A549 (cell line): ENCODE measurements around the gene RHBDL2.

Experiments
- EP300 ChIP-seq, 2 experiments: fragments of >200 bp; sonication (Bioruptor Twin); formaldehyde crosslinking; IDR thresholded peaks; 2 replicates in 1 of 2; 3 replicates in 1 of 2; pipeline ENCODE4 v1.6.1; 2016 to 2017
- MYC ChIP-seq: IDR thresholded peaks from 2 replicates; pipeline ENCODE4 v1.6.1; 2012; ENCODE audit warnings: mild to moderate bottlenecking, inconsistent platforms, low read length, improper control_type of control experiment, borderline replicate concordance
- PHF8 ChIP-seq: fragments of 200-600 bp; sonication (generic); IDR thresholded peaks from 2 replicates; pipeline ENCODE4 v1.6.1; 2016; ENCODE audit warnings: low read depth, mild to moderate bottlenecking, antibody characterized with exemption, moderate library complexity, borderline replicate concordance
- USF2 ChIP-seq: fragments of 450-650 bp; IDR thresholded peaks from 2 replicates; pipeline ENCODE4 v1.6.1; 2014; ENCODE audit warnings: antibody characterized with exemption
- ZNF302 ChIP-seq: fragments of 250-450 bp; sonication (Bioruptor Pico); IDR thresholded peaks from 2 replicates; pipeline ENCODE4 v1.9.0; 2021; ENCODE audit warnings: inconsistent platforms, mild to moderate bottlenecking, moderate library complexity
- TF ChIP-seq, protein P1 (sequence below): fragments of >200 bp; sonication (Bioruptor Twin); formaldehyde crosslinking; IDR thresholded peaks from 3 replicates; pipeline ENCODE4 v1.5.1; 2016

- TF ChIP-seq EP300 (IDR thresholded peaks at IDR 0.05) (no peak), USF2 (no peak), PHF8 (no peak), MYC (no peak), ZNF302 (CRISPR knock-in tag) (no peak)
- TF ChIP-seq, protein P1, sequence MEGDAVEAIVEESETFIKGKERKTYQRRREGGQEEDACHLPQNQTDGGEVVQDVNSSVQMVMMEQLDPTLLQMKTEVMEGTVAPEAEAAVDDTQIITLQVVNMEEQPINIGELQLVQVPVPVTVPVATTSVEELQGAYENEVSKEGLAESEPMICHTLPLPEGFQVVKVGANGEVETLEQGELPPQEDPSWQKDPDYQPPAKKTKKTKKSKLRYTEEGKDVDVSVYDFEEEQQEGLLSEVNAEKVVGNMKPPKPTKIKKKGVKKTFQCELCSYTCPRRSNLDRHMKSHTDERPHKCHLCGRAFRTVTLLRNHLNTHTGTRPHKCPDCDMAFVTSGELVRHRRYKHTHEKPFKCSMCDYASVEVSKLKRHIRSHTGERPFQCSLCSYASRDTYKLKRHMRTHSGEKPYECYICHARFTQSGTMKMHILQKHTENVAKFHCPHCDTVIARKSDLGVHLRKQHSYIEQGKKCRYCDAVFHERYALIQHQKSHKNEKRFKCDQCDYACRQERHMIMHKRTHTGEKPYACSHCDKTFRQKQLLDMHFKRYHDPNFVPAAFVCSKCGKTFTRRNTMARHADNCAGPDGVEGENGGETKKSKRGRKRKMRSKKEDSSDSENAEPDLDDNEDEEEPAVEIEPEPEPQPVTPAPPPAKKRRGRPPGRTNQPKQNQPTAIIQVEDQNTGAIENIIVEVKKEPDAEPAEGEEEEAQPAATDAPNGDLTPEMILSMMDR: no peak
Observed at GRCh38 chr1:38958967-38959366, 17.3 kb upstream of the RHBDL2 start.
